ENCODE results near the gene GATAD2A.

Gene GATAD2A

GRCh38 chr19:19491321-19492025 lies 86.0 kb downstream of the GATAD2A start:
- no peak for DNase-seq

GRCh38 chr19:19492026-19492610 lies 86.6 kb downstream of the GATAD2A start:
- no peak for DNase-seq

GRCh38 chr19:19493841-19494546 lies 88.5 kb downstream of the GATAD2A start:
- no peak for DNase-seq

GRCh38 chr19:19495614-19496603 lies 90.4 kb downstream of the GATAD2A start:
- DNase-seq, result no peak

- DNase-seq, result no peak
Observed at GRCh38 chr19:19498255-19498991, 92.9 kb downstream of the GATAD2A start.

GRCh38 chr19:19499272-19499995 lies 94.0 kb downstream of the GATAD2A start:
- DNase-seq, result no peak

GRCh38 chr19:19500975-19501644 lies 95.6 kb downstream of the GATAD2A start:
- DNase-seq, result no peak

- DNase-seq, result no peak
Observed at GRCh38 chr19:19501798-19502197, 96.3 kb downstream of the GATAD2A start.

- no peak for DNase-seq
Observed at GRCh38 chr19:19502281-19502680, 96.8 kb downstream of the GATAD2A start.

GRCh38 chr19:19502808-19503602 lies 97.5 kb downstream of the GATAD2A start:
- no peak for DNase-seq

GRCh38 chr19:19504754-19505668 lies 99.5 kb downstream of the GATAD2A start:
- DNase-seq, result no peak

- DNase-seq, result no peak
Observed at GRCh38 chr19:19505669-19506326, 100.3 kb downstream of the GATAD2A start.

GRCh38 chr19:19506592-19506991 lies 101.1 kb downstream of the GATAD2A start:
- DNase-seq, result no peak

- no peak for DNase-seq
Observed at GRCh38 chr19:19507354-19507753, 101.9 kb downstream of the GATAD2A start.

GRCh38 chr19:19508217-19508616 lies 102.7 kb downstream of the GATAD2A start:
- no peak for DNase-seq

- no peak for DNase-seq
Observed at GRCh38 chr19:19510432-19510831, 105.0 kb downstream of the GATAD2A start.

GRCh38 chr19:19513682-19514081 lies 108.2 kb downstream of the GATAD2A start:
- DNase-seq, result no peak

GRCh38 chr19:19514215-19514657 lies 108.8 kb downstream of the GATAD2A start:
- no peak for DNase-seq
